ENCODE measurements around the gene RACK1.

The RACK1 gene

GRCh38 chr5:181235323-181235688, 8.4 kb downstream of the RACK1 start:
- H3K4me3 ChIP-seq (ENCODE audit: control insufficient read depth, low read depth, low read length) = no peak overlapping the region
- TF ChIP-seq CTCF (conservative IDR thresholded peaks at IDR 0.05; ENCODE audit: control insufficient read depth, insufficient read depth, low read depth, low read length) = no peak
- no peak for DNase-seq (ENCODE audit: low read depth)

GRCh38 chr5:181234455-181235306, 9.0 kb downstream of the RACK1 start:
- DNase-seq (ENCODE audit: low read depth) = no peak
- TF ChIP-seq CTCF (conservative IDR thresholded peaks at IDR 0.05; ENCODE audit: control insufficient read depth, insufficient read depth, low read depth, low read length) = no peak

GRCh38 chr5:181233801-181234454, 9.8 kb downstream of the RACK1 start:
- DNase-seq (ENCODE audit: low read depth) = no peak
- H3K4me3 ChIP-seq (ENCODE audit: control insufficient read depth, low read depth, low read length) = no peak overlapping the region
- no peak for TF ChIP-seq CTCF (conservative IDR thresholded peaks at IDR 0.05; ENCODE audit: control insufficient read depth, insufficient read depth, low read depth, low read length)

More at GRCh38 chr5:181234455-181235306, 9.0 kb downstream of the RACK1 start:
- H3K4me3 ChIP-seq (ENCODE audit: control insufficient read depth, low read depth, low read length) = no peak overlapping the region

GRCh38 chr5:181233088-181233800, 10.5 kb downstream of the RACK1 start:
- TF ChIP-seq CTCF (conservative IDR thresholded peaks at IDR 0.05; ENCODE audit: control insufficient read depth, insufficient read depth, low read depth, low read length) = no peak
- no peak for DNase-seq (ENCODE audit: low read depth)
- no peak overlapping the region for H3K4me3 ChIP-seq (ENCODE audit: control insufficient read depth, low read depth, low read length)

- no peak overlapping the region for H3K4me3 ChIP-seq (ENCODE audit: control insufficient read depth, low read depth, low read length)
- TF ChIP-seq CTCF (conservative IDR thresholded peaks at IDR 0.05; ENCODE audit: control insufficient read depth, insufficient read depth, low read depth, low read length) = no peak
Measured at GRCh38 chr5:181232593-181232992, 11.1 kb downstream of the RACK1 start.

GRCh38 chr5:181231432-181231831, 12.3 kb downstream of the RACK1 start:
- no peak for TF ChIP-seq CTCF (conservative IDR thresholded peaks at IDR 0.05; ENCODE audit: control insufficient read depth, insufficient read depth, low read depth, low read length)
- no peak overlapping the region for H3K4me3 ChIP-seq (ENCODE audit: control insufficient read depth, low read depth, low read length)
- no peak for DNase-seq (ENCODE audit: low read depth)

More at GRCh38 chr5:181232593-181232992, 11.1 kb downstream of the RACK1 start:
- DNase-seq (ENCODE audit: low read depth) = no peak

All from fibroblast of mammary gland (primary cell).